ENCODE measurements around the gene DDX1. TPM values are rescaled to one million over a fixed set of nuclear protein-coding genes. Genes with fewer than 3 reads are reported as not detected.

The DDX1 gene
- total RNA-seq, 2 donors from 2014 or later = 116 to 126 TPM

DNA sequence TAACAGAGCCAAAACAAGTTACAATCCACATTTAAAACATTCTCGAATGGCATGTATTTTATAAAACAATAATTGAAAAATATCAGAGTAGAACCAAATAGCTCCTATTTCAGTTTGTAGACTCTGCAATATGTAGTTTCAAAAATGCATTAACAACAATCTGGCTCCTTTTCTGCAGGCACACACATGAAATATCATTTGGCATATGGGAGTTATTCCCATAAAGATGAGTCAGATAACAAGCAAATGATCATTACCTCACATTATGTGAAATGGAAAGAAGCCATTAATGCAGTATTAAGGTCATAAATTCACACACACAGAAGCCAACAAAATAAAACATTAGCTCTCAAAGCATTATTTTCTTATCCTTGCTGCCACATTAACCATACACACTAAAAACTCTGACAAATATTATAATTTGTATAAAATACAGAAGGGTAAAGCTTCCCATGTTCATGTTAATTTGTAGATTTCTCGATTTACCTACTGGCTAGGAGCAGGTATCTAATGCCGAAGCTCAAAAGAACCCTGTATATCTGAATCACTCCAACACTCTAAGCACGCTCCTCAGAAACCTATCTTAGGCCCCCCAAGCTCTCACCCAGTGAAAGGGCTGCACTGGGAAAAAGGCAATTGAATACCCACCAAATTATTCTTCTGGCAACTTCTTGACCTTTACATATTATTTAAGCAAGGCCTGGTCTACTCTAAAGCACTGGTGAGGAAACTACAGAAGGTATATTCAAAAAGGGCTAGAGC is 44.4 kb upstream of the DDX1 start:
- peaks cover 3% of the 10 kb centered on the region for H3K4me1 Mint-ChIP-seq
- no peaks in the 10 kb centered on the region for H3K27me3 Mint-ChIP-seq (ENCODE audit: insufficient read depth)
- H3K4me3 ChIP-seq (ENCODE audit: low read length) = no peak overlapping the region
- peaks cover 10% of the 10 kb centered on the region for H3K36me3 ChIP-seq (ENCODE audit: control insufficient read depth, insufficient read depth, low read length)
- no peaks in the 10 kb centered on the region for H3K9me3 Mint-ChIP-seq
- H3K36me3 Mint-ChIP-seq (ENCODE audit: low read depth) = peaks cover 16% of the 10 kb centered on the region
- no peak overlapping the region for H3K27ac Mint-ChIP-seq
- H3K4me3 Mint-ChIP-seq = no peak overlapping the region
- WGBS, 2 experiments (ENCODE audit: insufficient coverage in 1 of 2, insufficient read length in 1 of 2) = 94% methylated on average over 3 of the region's 4 CpGs; no CpG with 5 or more reads in 1 of the 2 experiments
- DNase-seq = no peak
- H3K4me1 ChIP-seq (ENCODE audit: control insufficient read depth, insufficient read depth, low read length) = no peaks in the 10 kb centered on the region
- H3K27ac ChIP-seq (ENCODE audit: low read depth, low read length) = no peak overlapping the region
- no peak overlapping the region for H3K9ac ChIP-seq (ENCODE audit: extremely low read depth, low read length, poor library complexity, severe bottlenecking)
- no peaks in the 10 kb centered on the region for H3K9me3 ChIP-seq (ENCODE audit: control insufficient read depth, low read length)
- TF ChIP-seq, protein P1, sequence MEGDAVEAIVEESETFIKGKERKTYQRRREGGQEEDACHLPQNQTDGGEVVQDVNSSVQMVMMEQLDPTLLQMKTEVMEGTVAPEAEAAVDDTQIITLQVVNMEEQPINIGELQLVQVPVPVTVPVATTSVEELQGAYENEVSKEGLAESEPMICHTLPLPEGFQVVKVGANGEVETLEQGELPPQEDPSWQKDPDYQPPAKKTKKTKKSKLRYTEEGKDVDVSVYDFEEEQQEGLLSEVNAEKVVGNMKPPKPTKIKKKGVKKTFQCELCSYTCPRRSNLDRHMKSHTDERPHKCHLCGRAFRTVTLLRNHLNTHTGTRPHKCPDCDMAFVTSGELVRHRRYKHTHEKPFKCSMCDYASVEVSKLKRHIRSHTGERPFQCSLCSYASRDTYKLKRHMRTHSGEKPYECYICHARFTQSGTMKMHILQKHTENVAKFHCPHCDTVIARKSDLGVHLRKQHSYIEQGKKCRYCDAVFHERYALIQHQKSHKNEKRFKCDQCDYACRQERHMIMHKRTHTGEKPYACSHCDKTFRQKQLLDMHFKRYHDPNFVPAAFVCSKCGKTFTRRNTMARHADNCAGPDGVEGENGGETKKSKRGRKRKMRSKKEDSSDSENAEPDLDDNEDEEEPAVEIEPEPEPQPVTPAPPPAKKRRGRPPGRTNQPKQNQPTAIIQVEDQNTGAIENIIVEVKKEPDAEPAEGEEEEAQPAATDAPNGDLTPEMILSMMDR (conservative IDR thresholded peaks at IDR 0.05) = no peak
- H3K27me3 ChIP-seq (ENCODE audit: control insufficient read depth, insufficient read depth, low read length, poor library complexity, severe bottlenecking) = no peaks in the 10 kb centered on the region

DNA sequence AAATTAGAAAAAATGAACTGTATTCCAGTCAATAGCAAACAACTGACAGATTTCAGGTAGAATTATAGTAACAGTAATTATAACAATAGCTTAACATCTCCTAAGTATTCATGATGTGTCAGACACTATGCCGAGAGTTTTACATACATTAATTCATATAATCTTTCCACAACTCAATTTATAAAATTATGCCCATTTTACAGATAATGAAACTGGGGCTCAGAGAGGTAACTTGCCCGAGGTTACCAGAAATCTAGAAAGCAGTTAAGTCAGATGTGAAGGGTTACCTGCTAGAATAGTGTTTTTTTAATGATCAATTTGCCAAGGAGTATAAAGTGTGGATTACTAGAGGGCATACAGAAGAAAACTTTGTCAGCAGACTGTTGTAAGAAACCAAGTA is 42.7 kb upstream of the DDX1 start:
- peaks cover 20% of the 10 kb centered on the region for H3K36me3 ChIP-seq (ENCODE audit: control insufficient read depth, insufficient read depth, low read length)
- H3K4me3 ChIP-seq (ENCODE audit: low read length) = no peak overlapping the region
- no peak overlapping the region for H3K27ac Mint-ChIP-seq
- no peak for DNase-seq
- H3K9ac ChIP-seq (ENCODE audit: extremely low read depth, low read length, poor library complexity, severe bottlenecking) = no peak overlapping the region
- H3K9me3 Mint-ChIP-seq = no peaks in the 10 kb centered on the region
- TF ChIP-seq, protein P1 (conservative IDR thresholded peaks at IDR 0.05) = no peak
- 90 to 92% methylated on average over 2 of the region's 2 CpGs for WGBS, 2 experiments (ENCODE audit: insufficient coverage in 1 of 2, insufficient read length in 1 of 2)
- H3K27me3 ChIP-seq (ENCODE audit: control insufficient read depth, insufficient read depth, low read length, poor library complexity, severe bottlenecking) = no peaks in the 10 kb centered on the region
- H3K4me3 Mint-ChIP-seq = no peak overlapping the region
- H3K36me3 Mint-ChIP-seq (ENCODE audit: low read depth) = peaks cover 27% of the 10 kb centered on the region
- H3K9me3 ChIP-seq (ENCODE audit: control insufficient read depth, low read length) = no peaks in the 10 kb centered on the region
- H3K4me1 Mint-ChIP-seq = no peaks in the 10 kb centered on the region
- no peak overlapping the region for H3K27ac ChIP-seq (ENCODE audit: low read depth, low read length)
- no peaks in the 10 kb centered on the region for H3K4me1 ChIP-seq (ENCODE audit: control insufficient read depth, insufficient read depth, low read length)
- H3K27me3 Mint-ChIP-seq (ENCODE audit: insufficient read depth) = no peaks in the 10 kb centered on the region

DNA sequence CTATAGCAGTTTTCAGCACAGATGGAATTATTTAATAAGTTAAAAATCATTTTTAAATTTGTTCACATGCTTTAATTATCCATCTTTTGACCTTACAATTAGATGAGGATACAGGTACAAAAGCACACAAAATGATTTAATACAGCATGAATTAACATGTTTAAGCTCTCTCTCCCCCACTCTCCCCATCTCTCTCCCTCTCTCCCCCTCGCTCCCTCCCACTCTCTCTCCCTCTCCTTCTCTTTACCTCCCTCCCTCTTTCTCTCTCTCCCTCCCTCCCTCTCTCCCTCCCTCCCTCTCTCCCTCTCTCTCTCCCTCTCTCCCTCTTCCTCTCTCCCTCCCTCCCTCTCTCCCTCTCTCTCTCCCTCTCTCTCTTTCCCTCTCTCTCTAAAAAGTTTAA is 38.1 kb upstream of the DDX1 start:
- Mint-ChIP-seq H3K4me1 (peaks cover 6% of the 10 kb centered on the region), H3K36me3 (ENCODE audit: low read depth) (peaks cover 25% of the 10 kb centered on the region), H3K27ac (no peak overlapping the region), H3K27me3 (ENCODE audit: insufficient read depth) (no peaks in the 10 kb centered on the region), H3K9me3 (no peaks in the 10 kb centered on the region), H3K4me3 (no peak overlapping the region)
- WGBS, 2 experiments (ENCODE audit: insufficient coverage in 1 of 2, insufficient read length in 1 of 2) = 91 to 100% methylated on average over 1 of the region's 1 CpG
- Histone ChIP-seq H3K27me3 (ENCODE audit: control insufficient read depth, insufficient read depth, low read length, poor library complexity, severe bottlenecking) (no peaks in the 10 kb centered on the region), H3K4me1 (ENCODE audit: control insufficient read depth, insufficient read depth, low read length) (no peaks in the 10 kb centered on the region), H3K9ac (ENCODE audit: extremely low read depth, low read length, poor library complexity, severe bottlenecking) (no peak overlapping the region), H3K4me3 (ENCODE audit: low read length) (no peak overlapping the region), H3K9me3 (ENCODE audit: control insufficient read depth, low read length) (no peaks in the 10 kb centered on the region), H3K36me3 (ENCODE audit: control insufficient read depth, insufficient read depth, low read length) (peaks cover 20% of the 10 kb centered on the region), H3K27ac (ENCODE audit: low read depth, low read length) (no peak overlapping the region)
- TF ChIP-seq, protein P1 (conservative IDR thresholded peaks at IDR 0.05) = no peak
- no peak for DNase-seq

Data from endodermal cell (in vitro differentiated cells).